ENCODE data around the gene MAP1B. TPM values are rescaled to one million over a fixed set of nuclear protein-coding genes. Genes with fewer than 3 reads are reported as not detected.

The MAP1B gene
- total and polyA plus RNA-seq, 9 of the 15 experiments (the other 6 are each of a cell fraction or from before 2014, with no cell fraction given), result 5.2 to 66.1 (median 17.3) TPM

DNA sequence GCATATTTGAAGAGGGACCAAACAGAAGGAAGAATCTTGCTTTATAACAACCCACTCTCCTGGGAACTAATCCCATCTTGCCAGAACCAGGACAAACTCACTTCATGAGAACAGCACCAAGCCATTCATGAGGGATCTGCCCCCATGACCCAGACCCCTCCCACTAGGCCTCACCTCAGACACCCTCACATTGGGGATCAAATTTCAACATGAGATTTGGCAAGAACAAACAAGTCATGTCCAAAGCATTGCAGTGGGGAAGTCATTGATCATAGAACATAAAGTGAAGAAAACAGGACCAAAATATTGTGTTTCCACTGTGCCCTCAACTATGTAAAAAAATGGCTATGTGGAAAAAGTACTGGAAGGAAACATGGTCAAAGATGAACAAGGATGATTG lies 43.9 kb downstream of the MAP1B start (continued):
- TF ChIP-seq ZNF717 (CRISPR knock-in tag; IDR thresholded peaks at IDR 0.05) (no peak), GABPA (tag; conservative IDR thresholded peaks at IDR 0.05; ENCODE audit: low read depth) (no peak), TFE3 (CRISPR knock-in tag; IDR thresholded peaks at IDR 0.05) (no peak), HDAC2 (IDR thresholded peaks at IDR 0.05) (no peak), C11orf30 (IDR thresholded peaks at IDR 0.05; ENCODE audit: low read depth) (no peak), ZNF212 (CRISPR knock-in tag; IDR thresholded peaks at IDR 0.05) (no peak), CBX3 (IDR thresholded peaks at IDR 0.05; ENCODE audit: borderline replicate concordance in 1 of 2, low read length in 2 of 2) (no peak), ELF4 (CRISPR knock-in tag; IDR thresholded peaks at IDR 0.05) (no peak), STAG1 (CRISPR knock-in tag; IDR thresholded peaks at IDR 0.05; ENCODE audit: borderline replicate concordance) (no peak), SIN3B (IDR thresholded peaks at IDR 0.05; ENCODE audit: low read depth) (no peak), KLF10 (CRISPR knock-in tag; IDR thresholded peaks at IDR 0.05) (no peak), BRD9 (IDR thresholded peaks at IDR 0.05; ENCODE audit: low read depth, partially characterized antibody) (no peak), SMARCA5 (IDR thresholded peaks at IDR 0.05) (no peak)

Measured in K562 (cell line).